Hippocampal formation (tissue), 2 donors: ENCODE results near the gene STK24.

Experiments
- DNase-seq, 2 donors: peaks; one replicate each; lab custom pipeline; 2025; lab: John Stamatoyannopoulos, UW

STK24 gene

GRCh38 chr13:98489446-98490194 lies 87.3 kb downstream of the STK24 start:
- DNase-seq: no peak

- no peak for DNase-seq
These were observed 88.2 kb downstream of the STK24 start for GRCh38 chr13:98488736-98489135.

- no peak for DNase-seq
These were observed 89.4 kb downstream of the STK24 start for GRCh38 chr13:98487522-98487921.

- no peak for DNase-seq
These were observed 89.9 kb downstream of the STK24 start for GRCh38 chr13:98487016-98487415.

- DNase-seq: no peak
These were observed 90.5 kb downstream of the STK24 start for GRCh38 chr13:98486412-98486811.

- no peak for DNase-seq
These were observed 91.3 kb downstream of the STK24 start for GRCh38 chr13:98485561-98485960.

- no peak for DNase-seq
These were observed 92.4 kb downstream of the STK24 start for GRCh38 chr13:98484289-98485219.

GRCh38 chr13:98483601-98484288 lies 93.2 kb downstream of the STK24 start:
- no peak for DNase-seq

- DNase-seq: peak in 1 of 2 donors; percentile 50
These were observed 94.1 kb downstream of the STK24 start for GRCh38 chr13:98482476-98483444.

GRCh38 chr13:98480915-98481877 lies 95.7 kb downstream of the STK24 start:
- DNase-seq: no peak

- no peak for DNase-seq
These were observed 97.4 kb downstream of the STK24 start for GRCh38 chr13:98479496-98480003.

- DNase-seq: no peak
These were observed 98.4 kb downstream of the STK24 start for GRCh38 chr13:98478189-98479129.

GRCh38 chr13:98476538-98476966 lies 100.4 kb downstream of the STK24 start:
- no peak for DNase-seq

- no peak for DNase-seq
These were observed 100.8 kb downstream of the STK24 start for GRCh38 chr13:98476106-98476505.

- no peak for DNase-seq
These were observed 101.4 kb downstream of the STK24 start for GRCh38 chr13:98475522-98475921.

- no peak for DNase-seq
These were observed 102.1 kb downstream of the STK24 start for GRCh38 chr13:98474761-98475160.

GRCh38 chr13:98474292-98474691 lies 102.6 kb downstream of the STK24 start:
- no peak for DNase-seq

- no peak for DNase-seq
These were observed 103.1 kb downstream of the STK24 start for GRCh38 chr13:98473788-98474144.
